HUDEP-2 (cell line): Measurements from ENCODE around the gene HMGCR.

Experiments
- DNase-seq, 76 experiments: peaks; one replicate each; lab custom pipeline; 2025; ENCODE audit not compliant: unreplicated experiment in 76 of 76; lab: John Stamatoyannopoulos, UW

Gene HMGCR

DNA sequence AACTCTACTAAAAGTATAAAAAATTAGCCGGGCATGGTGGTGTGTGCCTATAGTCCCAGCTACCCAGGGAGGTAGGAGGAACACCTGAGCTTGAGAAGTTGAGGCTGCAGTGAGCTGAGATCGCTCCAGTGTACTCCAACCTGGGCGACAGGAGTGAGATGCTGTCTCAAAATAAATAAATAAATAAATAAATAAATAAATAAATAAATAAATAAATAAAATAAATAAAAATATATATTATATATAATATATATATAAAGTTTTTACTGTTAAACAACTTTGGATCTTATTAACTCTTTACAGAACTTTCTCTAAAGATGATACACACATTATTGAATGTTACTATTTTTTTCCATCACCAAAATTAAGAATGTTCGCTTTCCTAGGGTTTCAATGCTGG, 38.4 kb downstream of the HMGCR start:
- DNase-seq = no peak

GRCh38 chr5:75380099-75380498, 43.1 kb downstream of the HMGCR start:
- no peak for DNase-seq

- peak in 53 of 76 experiments; percentile 2 to 76 (median 30) for DNase-seq
These were observed 44.4 kb downstream of the HMGCR start for GRCh38 chr5:75381456-75381855.

DNA sequence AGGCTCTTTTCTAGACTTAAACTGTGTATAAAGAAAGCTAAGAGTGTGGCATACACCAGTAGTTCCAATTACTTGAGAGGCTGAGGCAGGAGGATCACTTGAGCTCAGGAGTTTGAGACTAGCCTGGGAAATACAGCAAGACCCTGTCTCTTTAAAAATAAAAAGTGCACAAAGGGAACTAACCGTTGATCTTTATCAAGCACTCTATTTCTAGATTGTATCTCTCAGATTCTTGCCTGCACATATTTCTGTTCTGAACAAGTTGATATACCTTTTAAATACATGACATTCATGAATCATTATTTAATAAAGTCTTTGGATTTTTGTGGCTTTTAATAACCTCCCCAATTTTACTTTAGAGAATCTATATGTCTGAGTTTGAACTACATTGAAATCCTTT, 47.2 kb downstream of the HMGCR start:
- no peak for DNase-seq

- DNase-seq = no peak
These were observed 50.8 kb downstream of the HMGCR start for GRCh38 chr5:75387806-75388205.

GRCh38 chr5:75389430-75389829, 52.4 kb downstream of the HMGCR start:
- DNase-seq = no peak

DNA sequence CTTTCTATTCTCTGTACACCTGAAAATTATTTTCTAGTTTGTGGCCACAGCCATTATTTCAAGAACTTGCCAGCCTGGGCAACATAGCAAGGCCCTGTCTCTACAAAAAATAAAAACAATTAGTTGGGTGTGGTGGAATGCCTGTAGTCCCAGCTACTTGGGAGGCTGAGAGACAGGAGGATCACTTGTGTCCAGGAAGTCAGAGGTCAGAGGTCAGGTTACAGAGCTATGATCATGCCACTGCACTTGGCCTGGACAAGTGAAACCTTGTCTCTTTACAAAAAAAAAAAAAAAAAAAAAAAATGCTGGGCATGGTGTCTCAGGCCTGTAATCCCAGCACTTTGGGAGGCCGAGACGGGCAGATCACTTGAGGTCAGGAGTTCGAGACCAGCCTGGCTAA, 58.3 kb downstream of the HMGCR start:
- no peak for DNase-seq

DNA sequence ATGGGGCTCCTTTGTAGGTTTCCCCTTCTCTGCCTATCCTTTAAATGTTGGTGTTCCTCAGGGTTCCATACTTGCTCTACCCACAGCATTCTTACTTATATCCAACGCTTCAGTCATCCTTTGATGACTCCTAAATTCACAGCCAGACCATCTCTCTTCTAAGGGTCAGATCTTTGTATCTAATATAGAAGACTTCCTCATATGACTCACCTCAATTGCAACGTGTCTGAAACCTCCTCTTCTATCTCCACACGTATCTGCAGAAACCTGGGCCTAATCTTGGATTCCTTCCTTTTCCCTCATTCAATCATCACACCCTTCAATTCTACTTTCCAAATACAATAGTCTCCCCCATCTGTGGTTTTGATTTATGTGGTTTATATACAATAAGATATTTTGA, 68.3 kb downstream of the HMGCR start:
- no peak for DNase-seq
